Keratinocyte (primary cell): ENCODE data around the gene CNTNAP5. TPM values are rescaled to one million over a fixed set of nuclear protein-coding genes. Genes with fewer than 3 reads are reported as not detected.

ENCODE experiments used
- DNase-seq: peaks from one replicate; pipeline ENCODE4 v3.0.0-alpha.2; 2011; ENCODE audit warnings: low read depth, missing footprints, low spot score
- FAIRE-seq: peaks from 2 replicates; lab custom pipeline; 2011; peaks lifted over from hg19 to GRCh38; lab: Jason Lieb, UNC
- H2AFZ ChIP-seq: 2 replicates; pipeline ENCODE4 v1.6.0; 2012; ENCODE audit warnings: low read length, control low read depth, inconsistent platforms; ENCODE audit not compliant: control insufficient read depth
- H3K27ac ChIP-seq: 2 replicates; pipeline ENCODE4 v1.5.1; 2011; ENCODE audit warnings: low read length; ENCODE audit not compliant: control insufficient read depth, insufficient read depth
- H3K27me3 ChIP-seq: 3 replicates; pipeline ENCODE4 v1.6.0; 2011; ENCODE audit warnings: low read length; ENCODE audit not compliant: control insufficient read depth, insufficient read depth; ENCODE audit errors: extremely low read depth
- H3K36me3 ChIP-seq, 2 experiments: 2 replicates in 1 of 2; 3 replicates in 1 of 2; pipeline ENCODE4 v1.5.1; 2011; ENCODE audit warnings: low read length in 2 of 2, mild to moderate bottlenecking in 1 of 2; ENCODE audit not compliant: control insufficient read depth in 2 of 2, insufficient read depth in 2 of 2; ENCODE audit errors: extremely low read depth in 1 of 2
- H3K4me1 ChIP-seq: 3 replicates; pipeline ENCODE4 v1.5.1; 2011; ENCODE audit warnings: low read length; ENCODE audit not compliant: control insufficient read depth, insufficient read depth; ENCODE audit errors: extremely low read depth
- H3K4me2 ChIP-seq: 3 replicates; pipeline ENCODE4 v1.6.0; 2011; ENCODE audit warnings: low read depth, low read length; ENCODE audit not compliant: control insufficient read depth, insufficient read depth; ENCODE audit errors: extremely low read depth
- H3K4me3 ChIP-seq, 3 experiments: fragments of 200-600 bp in 1 of 3; sonication (generic) in 1 of 3; 2 replicates in 2 of 3; 3 replicates in 1 of 3; pipeline ENCODE4 v1.5.1; 2011 to 2016; ENCODE audit warnings: low read length in 3 of 3, mild to moderate bottlenecking in 3 of 3, control low read depth in 2 of 3, inconsistent platforms in 1 of 3, low read depth in 1 of 3, mixed read lengths in 1 of 3, mixed run types in 1 of 3, moderate library complexity in 1 of 3; ENCODE audit not compliant: control insufficient read depth in 2 of 3, insufficient read depth in 2 of 3; ENCODE audit errors: extremely low read depth in 1 of 3
- H3K79me2 ChIP-seq: 2 replicates; pipeline ENCODE4 v1.6.0; 2012; ENCODE audit warnings: low read length; ENCODE audit not compliant: control insufficient read depth, insufficient read depth
- H3K9ac ChIP-seq: 3 replicates; pipeline ENCODE4 v1.6.0; 2011; ENCODE audit warnings: low read length; ENCODE audit not compliant: control insufficient read depth, insufficient read depth; ENCODE audit errors: extremely low read depth
- H3K9me1 ChIP-seq: 3 replicates; pipeline ENCODE4 v1.6.0; 2011; ENCODE audit warnings: low read length; ENCODE audit not compliant: control insufficient read depth, insufficient read depth; ENCODE audit errors: extremely low read depth
- H3K9me3 ChIP-seq: 2 replicates; pipeline ENCODE4 v1.5.1; 2012; ENCODE audit warnings: low read depth, low read length; ENCODE audit not compliant: control insufficient read depth
- H4K20me1 ChIP-seq: 3 replicates; pipeline ENCODE4 v1.6.0; 2011; ENCODE audit warnings: low read length; ENCODE audit not compliant: control insufficient read depth, insufficient read depth; ENCODE audit errors: extremely low read depth
- EZH2 ChIP-seq: IDR thresholded peaks from one replicate; pipeline ENCODE4 v1.6.1; 2012; ENCODE audit warnings: inconsistent platforms, mild to moderate bottlenecking, low read length, moderate library complexity
- dilution Hi-C: fragments of 300-500 bp; cut with MboI; formaldehyde crosslinking; loops from one replicate; pipeline ENCODE4 v1.7.0; 2020; ENCODE audit warnings: low sequenced_read_pairs; ENCODE audit not compliant: extremely low pct_ligation_motif_present
- polyA plus RNA-seq, 5 experiments: library from polyadenylated mRNA; depleted of rRNA in 3 of 5; stranded (reverse) in 3 of 5; stranded (forward) in 1 of 5; unstranded in 1 of 5; fragments of >200 nt; gene quantifications; 1 replicate in 1 of 5; 2 replicates in 3 of 5; 3 replicates in 1 of 5; pipeline versions ENCODE4 v1.2.1 to v1.2.3, GENCODE V29; 2011 to 2012; ENCODE audit warnings: missing spikeins in 2 of 5, low read depth in 1 of 5, low replicate concordance in 1 of 5
- TF ChIP-seq, protein P1 (sequence below), 3 experiments: IDR thresholded peaks in 1 of 3; conservative IDR thresholded peaks in 1 of 3; optimal IDR thresholded peaks in 1 of 3; 2 replicates in 2 of 3; 3 replicates in 1 of 3; pipeline versions ENCODE3 to v1.5.1; 2011; ENCODE audit warnings: low read length in 3 of 3, mild to moderate bottlenecking in 3 of 3, moderate library complexity in 2 of 3, control low read depth in 1 of 3, inconsistent platforms in 1 of 3; ENCODE audit not compliant: insufficient read depth in 2 of 3; ENCODE audit errors: extremely low read depth in 1 of 3

The CNTNAP5 gene
- polyA plus RNA-seq, 1 donor (not counting 4 experiments of a cell fraction or from before 2014, with no cell fraction given), result not detected

- H3K27ac ChIP-seq, result no peak overlapping the region
- no peak for FAIRE-seq
- H3K9me3 ChIP-seq, result no peaks in the 10 kb centered on the region
- no peak overlapping the region for H3K4me3 ChIP-seq
- no peaks in the 10 kb centered on the region for H4K20me1 ChIP-seq
- no peak for DNase-seq
- H3K9ac ChIP-seq, result no peak overlapping the region
- H3K36me3 ChIP-seq, result no peaks in the 10 kb centered on the region
- H3K9me1 ChIP-seq, result no peaks in the 10 kb centered on the region
- dilution Hi-C loops, result no loop called here
- H3K4me2 ChIP-seq, result no peak overlapping the region
- no peaks in the 10 kb centered on the region for H3K79me2 ChIP-seq
- H3K27me3 ChIP-seq, result no peaks in the 10 kb centered on the region
- no peak overlapping the region for H2AFZ ChIP-seq
- no peaks in the 10 kb centered on the region for H3K4me1 ChIP-seq
- TF ChIP-seq EZH2, result no peak
- TF ChIP-seq, protein P1, sequence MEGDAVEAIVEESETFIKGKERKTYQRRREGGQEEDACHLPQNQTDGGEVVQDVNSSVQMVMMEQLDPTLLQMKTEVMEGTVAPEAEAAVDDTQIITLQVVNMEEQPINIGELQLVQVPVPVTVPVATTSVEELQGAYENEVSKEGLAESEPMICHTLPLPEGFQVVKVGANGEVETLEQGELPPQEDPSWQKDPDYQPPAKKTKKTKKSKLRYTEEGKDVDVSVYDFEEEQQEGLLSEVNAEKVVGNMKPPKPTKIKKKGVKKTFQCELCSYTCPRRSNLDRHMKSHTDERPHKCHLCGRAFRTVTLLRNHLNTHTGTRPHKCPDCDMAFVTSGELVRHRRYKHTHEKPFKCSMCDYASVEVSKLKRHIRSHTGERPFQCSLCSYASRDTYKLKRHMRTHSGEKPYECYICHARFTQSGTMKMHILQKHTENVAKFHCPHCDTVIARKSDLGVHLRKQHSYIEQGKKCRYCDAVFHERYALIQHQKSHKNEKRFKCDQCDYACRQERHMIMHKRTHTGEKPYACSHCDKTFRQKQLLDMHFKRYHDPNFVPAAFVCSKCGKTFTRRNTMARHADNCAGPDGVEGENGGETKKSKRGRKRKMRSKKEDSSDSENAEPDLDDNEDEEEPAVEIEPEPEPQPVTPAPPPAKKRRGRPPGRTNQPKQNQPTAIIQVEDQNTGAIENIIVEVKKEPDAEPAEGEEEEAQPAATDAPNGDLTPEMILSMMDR (optimal IDR thresholded peaks at IDR 0.05 in 1 of 3, IDR thresholded peaks at IDR 0.05 in 1 of 3, conservative IDR thresholded peaks at IDR 0.05 in 1 of 3; ENCODE audit: extremely low read depth in 1 of 3, insufficient read depth in 2 of 3, low read length in 3 of 3), result no peak
These were observed 25.9 kb downstream of the CNTNAP5 start for GRCh38 chr2:124050833-124051497.

GRCh38 chr2:124053796-124054195 lies 28.7 kb downstream of the CNTNAP5 start:
- Histone ChIP-seq H3K9me1 (no peaks in the 10 kb centered on the region), H3K9me3 (no peaks in the 10 kb centered on the region), H2AFZ (no peak overlapping the region), H4K20me1 (no peaks in the 10 kb centered on the region), H3K4me2 (no peak overlapping the region), H3K27ac (no peak overlapping the region), H3K36me3 (no peaks in the 10 kb centered on the region), H3K79me2 (no peaks in the 10 kb centered on the region), H3K4me3 (no peak overlapping the region), H3K9ac (no peak overlapping the region), H3K4me1 (no peaks in the 10 kb centered on the region), H3K27me3 (no peaks in the 10 kb centered on the region)
- no peak for TF ChIP-seq EZH2
- TF ChIP-seq, protein P1 (optimal IDR thresholded peaks at IDR 0.05 in 1 of 3, IDR thresholded peaks at IDR 0.05 in 1 of 3, conservative IDR thresholded peaks at IDR 0.05 in 1 of 3; ENCODE audit: extremely low read depth in 1 of 3, insufficient read depth in 2 of 3, low read length in 3 of 3), result no peak
- DNase-seq, result no peak
- dilution Hi-C loops, result no loop called here
- no peak for FAIRE-seq
